Fibroblast of upper back skin (primary cell): Measurements from ENCODE around the gene DENND1B.
"Not testable (repeated sequence)": the region's sequence is repeated elsewhere in the genome, so short reads cannot be mapped to it uniquely, and the experiment has no call there.

ENCODE experiments used
- DNase-seq: peaks from one replicate; pipeline ENCODE4 v3.0.0-alpha.2; 2013

The DENND1B gene

DNA sequence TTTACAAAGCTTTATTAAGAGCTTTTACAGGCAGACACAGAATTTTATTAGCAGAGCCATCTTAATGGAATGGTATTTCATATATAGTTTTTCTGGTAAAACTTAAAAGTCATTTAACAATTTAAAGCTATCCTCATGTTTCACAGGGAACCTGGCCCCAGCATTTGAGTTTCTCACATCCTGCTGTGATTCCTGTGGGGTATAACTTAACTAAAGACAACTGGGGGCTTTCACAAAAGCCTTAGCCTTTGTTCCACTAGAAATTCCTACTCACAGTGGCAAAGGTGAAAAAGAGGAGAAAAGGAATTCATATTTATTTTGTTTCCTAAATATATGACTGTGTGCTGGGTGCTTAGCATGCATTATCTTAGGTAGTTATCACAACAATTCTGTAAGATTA, 233.9 kb downstream of the DENND1B start:
- no peak for DNase-seq

DNA sequence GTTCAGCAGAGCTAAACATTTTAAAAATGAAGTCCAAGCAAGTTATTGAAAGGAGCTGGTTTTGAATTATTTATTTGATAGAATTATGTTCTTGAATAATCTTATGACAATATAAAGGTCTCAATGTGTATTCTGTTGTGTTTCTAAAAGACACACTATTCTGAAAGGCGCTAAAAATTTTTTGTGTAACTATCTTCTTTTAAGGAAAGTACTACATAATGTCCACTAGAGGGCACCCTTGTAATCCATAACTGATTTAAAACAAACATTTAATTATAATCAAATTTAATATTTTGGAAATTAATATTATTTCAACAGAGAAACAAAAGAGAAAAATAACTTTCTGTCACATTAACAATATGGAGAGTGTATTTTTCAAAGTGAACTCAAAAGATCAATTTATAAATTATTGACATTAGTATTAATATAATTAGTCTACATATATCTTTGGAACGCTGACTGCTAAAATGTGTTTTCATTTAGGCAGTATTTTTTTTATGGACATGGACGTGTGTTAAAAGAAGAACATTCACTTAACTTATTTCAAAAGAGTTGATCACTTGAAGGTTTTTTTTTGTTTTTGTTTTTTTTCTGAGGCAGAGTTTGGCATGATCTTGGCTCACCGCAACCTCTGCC, 248.4 kb downstream of the DENND1B start:
- DNase-seq, result peak; percentile 17

DNA sequence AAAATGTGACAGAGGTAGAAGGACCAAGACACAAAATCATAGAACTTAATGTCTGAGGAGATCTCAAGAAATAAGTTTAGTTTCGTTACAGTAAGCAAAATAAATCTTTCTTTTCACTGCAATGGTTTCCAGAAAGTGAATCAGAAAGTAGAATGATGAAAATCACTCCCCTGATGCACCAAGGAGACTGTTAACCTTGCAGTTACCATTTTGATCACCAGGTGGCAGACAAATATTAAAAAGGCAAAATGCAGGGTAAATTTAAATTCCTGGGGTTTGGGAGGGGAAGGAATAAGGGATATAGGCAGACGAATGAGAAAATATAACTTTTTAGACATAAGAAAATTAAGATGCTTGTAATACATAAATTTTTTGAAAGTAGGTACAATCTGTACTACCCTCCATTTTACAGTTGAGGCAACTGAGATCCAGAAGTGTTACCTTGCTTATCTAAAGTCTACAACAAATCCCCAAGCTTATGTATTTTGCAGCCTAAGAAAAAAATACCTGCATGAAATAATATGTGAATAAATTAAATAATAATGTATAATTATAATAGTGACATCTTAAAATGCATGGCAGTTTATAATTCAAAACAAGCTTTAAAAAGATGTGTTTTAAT, 254.1 kb downstream of the DENND1B start:
- peak; percentile 62 for DNase-seq

DNA sequence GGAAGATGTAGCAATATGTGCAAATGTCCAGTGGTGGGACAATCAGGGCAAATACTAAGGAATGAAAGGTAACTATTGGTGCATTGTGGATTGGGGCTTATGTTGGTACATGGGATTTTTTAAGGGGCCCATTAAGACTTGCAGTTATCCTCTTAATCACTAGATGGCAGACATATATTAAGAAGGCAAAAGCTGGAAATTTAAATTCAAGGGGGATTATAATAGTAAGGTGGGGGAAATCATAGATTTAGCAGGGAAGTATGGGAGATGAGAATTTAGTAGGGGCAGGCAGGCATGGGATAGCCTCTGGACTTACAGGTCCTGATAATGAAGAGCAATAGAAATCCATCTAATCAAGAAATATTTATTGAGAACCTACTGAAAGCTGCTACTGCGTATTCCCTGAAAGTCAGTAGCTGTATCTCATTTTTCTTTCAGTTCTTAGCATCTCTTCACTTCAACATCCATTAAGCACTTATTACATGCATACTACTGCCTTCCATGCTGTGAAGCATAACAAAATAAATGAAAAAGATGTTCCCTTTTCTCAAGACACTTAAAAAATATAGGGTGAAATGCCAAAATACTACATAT, 255.4 kb downstream of the DENND1B start:
- peak; percentile 25 for DNase-seq

DNA sequence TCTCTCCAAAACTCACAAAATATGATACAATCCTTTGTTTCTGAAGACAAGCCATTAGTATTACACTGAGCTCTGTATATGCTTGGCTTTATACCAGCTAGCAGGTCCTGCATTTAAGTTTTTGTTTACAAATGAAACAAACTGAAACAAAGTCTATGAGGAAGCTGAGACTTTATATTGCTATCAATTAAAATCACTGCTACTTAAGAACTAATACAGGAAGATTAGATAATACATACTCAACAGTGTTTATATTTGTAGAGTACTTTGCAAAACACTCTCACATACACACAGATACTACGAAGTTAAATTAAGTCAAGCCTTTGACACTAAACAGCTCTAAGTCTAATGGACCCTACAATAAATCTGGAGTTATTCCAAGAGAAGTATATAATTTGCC, 259.9 kb downstream of the DENND1B start:
- no peak for DNase-seq

DNA sequence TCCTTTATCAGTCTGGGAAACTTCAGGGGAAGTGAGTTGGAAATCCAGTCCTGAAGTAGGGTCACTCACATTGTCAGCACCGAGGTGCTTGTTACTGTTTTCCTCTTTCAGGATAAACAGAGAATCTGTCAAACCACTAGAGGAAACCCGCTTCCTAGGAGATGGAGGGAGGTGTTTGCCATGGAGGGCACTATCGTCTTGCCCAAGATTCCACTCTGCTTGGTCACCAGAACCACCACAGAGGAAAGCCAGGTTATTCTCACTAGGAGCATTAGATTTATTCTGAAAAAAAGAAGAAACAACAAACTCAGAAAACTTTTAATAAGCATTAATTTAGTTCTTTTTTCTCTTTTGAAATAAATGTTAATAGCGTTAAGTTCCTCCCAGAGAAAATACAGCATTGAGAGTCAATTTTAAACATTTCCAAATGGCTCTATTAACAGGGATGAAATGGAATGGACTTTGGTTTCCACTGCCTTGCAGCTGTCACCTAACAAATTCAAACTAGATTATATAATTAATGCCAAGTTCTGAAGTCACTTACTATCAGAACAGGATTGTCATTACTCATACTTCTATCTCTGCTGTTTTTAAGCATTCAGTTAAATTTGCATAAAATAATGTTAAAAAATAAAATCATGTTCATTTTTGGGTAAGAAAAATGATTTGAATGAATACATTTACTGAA, 264.4 kb downstream of the DENND1B start:
- DNase-seq, result no peak

DNA sequence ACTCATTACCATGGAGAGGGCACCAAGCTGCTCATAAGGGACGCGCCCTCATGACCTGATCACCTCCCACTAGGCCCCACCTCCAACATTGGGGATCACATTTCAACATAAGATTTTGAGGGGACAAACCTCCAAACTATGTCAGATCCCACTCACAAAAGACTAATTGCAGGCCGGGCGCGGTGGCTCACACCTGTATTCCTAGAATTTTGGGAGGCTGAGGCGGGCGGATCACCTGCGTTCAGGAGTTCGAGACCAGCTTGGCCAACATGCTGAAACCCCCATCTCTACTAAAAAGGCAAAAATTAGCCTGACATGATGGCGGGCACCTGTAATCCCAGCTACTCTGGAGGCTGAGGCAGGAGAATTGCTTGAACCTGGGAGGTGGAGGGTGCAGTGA, 278.6 kb downstream of the DENND1B start:
- DNase-seq, result no peak

DNA sequence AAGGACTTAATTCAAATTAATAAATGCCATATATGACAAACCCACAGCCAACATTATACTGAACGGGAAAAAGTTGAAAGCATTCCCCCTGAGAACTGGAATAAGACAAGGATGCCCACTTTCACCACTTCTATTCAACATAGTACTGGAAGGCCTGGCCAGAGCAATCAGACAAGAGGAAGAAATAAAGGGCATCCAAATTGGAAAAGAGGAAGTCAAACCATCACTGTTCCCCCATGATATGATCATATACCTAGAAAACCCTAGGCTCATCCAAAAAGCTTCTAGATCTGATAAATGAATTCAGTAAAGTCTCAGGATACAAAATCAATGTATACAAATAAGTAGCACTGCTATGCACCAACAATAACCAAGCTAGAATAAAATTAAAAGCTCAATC, 283.8 kb downstream of the DENND1B start:
- not testable (repeated sequence) for DNase-seq

DNA sequence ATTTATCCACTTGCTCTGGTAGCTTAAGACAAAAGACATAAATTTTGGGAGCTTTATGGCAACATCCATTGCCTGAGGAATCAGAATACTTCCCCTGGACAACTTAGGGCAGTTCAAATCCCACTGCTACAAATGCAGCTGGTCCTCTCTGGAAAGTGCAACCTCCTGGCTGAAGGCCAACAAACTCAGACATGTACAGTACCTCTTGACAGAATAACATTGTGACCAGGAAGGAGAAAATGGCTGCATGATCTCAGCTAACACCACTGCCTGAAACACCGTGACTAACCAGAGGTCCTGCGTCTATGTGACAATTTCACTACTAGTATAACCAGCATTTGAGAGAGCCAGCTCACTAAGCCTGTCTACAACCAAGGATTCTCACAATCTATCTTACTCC, 288.3 kb downstream of the DENND1B start:
- DNase-seq, result peak; percentile 27

DNA sequence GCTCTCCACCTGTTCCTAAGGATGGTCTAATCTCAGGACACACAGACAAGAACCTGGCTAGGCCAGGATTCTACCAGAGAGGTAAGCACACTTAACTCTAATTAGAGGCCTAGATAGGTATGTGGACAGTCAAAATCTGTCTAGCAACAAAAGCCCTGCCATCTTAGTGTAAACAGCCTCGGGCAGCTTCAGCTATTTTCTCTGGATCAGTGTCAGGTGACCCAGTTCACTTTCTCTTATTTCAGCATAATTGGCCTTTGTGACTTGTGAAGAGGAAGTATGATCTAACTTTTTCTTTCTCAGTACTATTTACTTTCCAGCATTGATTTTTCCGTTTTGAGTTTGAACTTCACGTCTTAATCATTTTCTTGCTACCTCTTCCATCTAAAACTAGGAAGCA, 289.5 kb downstream of the DENND1B start:
- no peak for DNase-seq

DNA sequence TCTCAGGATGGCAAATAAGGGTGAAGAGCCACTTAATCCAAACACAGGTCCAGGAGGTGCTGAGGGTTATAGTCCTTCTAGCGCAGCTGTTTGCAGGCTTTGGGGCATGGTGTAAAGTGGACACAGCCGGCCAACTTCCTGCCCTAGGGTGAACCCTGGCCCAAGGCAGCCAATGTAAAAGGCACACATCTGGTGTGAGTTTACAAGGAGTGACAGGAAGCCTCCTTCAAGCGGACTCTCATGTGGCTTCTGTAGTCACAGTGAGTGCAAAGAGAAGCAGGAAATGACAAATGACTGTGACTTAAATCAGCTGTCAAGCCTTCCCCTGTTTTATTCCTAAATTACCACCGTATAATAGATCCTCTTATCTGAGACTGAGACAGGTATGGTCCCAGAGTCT, 294.2 kb downstream of the DENND1B start:
- no peak for DNase-seq

DNA sequence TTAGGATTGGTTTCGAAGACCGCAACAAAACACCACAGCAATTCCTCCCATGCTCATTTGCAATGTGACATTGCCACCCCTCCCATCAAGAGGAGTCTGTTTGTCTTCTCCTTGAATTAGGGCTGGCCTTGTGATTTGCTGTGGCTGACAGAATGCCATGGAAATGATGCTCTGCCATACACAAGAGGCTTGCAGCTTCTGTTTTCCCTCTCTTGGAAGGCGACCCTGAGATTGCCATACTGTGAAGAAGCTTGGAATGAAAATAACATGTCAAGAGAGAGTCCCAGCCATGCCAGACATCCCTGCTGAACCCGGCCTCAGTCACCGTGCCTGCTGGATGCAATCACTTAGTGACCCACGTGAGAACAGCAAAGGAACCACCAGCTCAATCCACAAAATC, 294.8 kb downstream of the DENND1B start:
- no peak for DNase-seq

DNA sequence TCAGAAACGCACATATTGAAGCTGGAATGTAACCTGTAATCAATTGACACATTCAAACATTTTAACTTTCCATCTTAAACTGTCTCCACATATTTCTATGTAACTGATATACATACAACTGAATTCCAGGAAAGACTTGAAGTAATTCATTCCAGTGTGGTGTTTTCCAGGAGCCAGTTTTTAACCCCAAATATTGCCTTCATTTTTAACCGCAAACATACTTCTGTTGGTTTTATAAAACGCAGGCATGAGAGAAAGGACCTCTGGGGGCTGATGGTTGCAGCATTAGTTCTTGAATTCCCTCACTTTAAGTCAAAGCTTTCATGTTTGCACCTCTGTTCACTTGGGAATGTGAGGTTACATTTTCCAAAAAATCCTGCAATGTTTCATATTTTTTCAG, 303.1 kb downstream of the DENND1B start:
- DNase-seq, result peak; percentile 80

DNA sequence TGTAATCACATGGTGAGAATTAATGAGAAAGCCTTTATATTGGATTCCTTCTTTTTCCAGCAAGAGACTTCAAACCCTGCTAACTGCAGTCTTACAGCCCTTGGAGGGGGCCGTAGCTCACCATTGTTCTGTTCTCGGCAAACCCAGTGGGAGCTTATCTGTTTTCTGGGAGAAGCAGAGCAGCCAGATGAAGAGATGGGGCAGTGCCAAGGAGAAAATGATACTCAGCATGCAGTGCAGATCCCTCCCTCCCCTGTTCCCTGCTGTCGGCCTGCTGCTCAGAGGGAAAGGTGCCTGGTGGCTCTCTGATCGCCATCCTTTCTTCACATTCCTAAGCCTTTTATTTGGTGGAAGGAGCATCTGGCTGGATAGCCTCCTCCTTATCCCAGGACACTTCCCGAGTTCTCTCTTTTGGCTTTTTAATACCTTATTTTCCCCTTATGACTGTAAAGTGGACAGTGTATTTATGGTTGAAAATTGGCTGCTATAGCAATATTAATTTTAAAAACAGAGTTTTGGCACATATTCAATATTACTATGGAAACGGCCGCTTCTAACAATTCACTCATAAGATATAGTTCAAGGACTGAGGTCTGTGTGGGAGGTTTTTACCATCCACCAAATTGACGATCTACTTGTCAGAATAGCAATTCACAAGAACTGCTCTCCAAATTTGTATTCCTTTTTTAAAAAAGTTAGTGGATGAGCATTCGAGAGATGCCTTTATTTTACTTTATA, 303.9 kb downstream of the DENND1B start:
- DNase-seq, result peak; percentile 25

DNA sequence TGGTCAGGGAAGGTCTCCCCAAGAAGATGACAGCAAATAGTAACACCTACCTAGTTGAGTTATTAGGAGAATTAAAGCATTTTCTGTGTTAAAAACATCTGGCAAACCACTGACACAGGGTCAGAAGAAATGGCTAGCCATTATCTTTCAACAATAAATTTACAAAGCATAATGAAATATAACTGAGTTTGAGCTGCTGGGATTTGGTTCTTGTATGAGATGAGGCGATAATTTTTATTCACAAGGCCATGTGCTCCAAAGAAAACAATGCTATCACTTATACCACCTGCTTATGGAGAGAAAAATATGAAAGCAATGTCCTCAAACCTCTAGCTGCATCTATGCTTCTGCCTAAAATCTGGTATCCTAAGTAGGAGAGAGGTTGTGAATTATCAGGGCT, 304.9 kb downstream of the DENND1B start:
- DNase-seq, result no peak

DNA sequence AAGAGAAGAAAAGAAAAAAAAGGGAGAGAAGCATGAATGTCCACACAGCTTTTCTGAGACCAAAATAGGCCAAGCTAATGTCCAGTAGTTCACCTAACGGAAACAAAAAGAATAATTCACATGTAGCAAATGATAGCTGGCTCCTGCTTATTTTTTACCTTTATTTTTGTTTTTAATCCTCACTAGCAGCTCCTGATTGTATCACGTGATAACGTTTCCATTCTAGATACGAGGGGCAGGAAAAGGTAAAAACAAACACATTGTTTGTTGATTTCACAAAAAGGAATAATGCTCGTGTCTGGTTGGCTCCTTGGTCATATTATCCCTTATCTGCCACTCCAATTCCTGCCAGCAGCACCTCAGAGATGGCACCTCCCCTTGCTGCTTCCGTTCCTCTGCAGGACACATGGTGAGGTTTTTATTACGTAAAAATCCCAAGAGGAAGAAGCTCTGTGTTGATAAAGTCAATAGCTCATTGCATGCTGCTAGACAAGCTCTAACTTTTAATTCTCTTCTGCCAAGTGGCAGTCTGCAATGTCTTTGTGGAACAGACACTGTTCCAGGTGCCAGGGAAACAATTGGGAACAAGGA, 305.6 kb downstream of the DENND1B start:
- DNase-seq, result no peak

DNA sequence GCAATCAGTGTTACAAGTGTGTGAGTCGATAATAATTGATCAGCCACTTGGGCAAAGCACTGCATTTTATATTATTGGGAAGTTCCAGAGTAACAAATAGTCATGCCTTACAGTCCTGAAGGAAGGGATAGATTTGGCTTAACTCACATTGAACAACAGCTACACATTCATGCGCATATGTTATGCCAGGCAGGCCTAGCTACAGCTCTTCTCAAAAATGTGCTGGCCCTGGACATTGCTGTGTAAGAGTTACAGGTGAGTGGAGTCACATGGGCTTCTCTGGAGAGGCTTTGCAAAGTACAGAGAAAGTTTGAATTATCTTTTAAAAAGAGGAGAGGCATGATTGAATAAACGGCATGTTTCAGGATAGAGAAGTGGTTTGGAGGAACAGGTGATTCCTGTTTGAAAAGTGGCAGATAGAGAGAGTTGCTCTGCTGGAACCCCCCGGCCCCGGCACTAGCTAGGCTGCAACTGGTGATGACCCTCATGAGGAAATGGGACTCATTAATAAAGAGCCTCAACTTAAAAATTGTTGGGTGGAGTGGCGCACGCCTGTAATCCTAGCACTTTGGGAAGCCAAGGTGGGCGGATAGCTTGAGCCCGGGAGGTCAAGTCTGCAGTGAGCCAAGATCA, 306.6 kb downstream of the DENND1B start:
- no peak for DNase-seq

DNA sequence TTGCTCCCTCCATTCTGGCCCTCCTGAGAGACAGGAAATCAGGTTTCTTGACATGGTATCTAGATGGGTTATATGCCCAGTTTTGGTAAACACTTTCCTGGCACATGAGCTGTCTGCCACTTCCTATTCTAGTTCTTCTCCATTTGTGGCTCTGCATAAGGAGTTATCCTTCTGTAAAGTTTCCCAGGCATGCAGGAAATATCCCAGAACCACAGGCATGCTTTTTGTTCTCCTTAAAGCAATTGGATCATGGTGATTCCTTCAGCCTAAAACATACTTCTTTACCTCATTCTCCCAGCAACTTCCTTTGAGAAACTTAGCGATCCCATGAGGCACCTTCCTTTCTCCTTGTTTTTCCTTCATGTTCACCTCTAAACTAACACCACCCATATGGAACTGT, 307.4 kb downstream of the DENND1B start:
- DNase-seq, result peak; percentile 80

DNA sequence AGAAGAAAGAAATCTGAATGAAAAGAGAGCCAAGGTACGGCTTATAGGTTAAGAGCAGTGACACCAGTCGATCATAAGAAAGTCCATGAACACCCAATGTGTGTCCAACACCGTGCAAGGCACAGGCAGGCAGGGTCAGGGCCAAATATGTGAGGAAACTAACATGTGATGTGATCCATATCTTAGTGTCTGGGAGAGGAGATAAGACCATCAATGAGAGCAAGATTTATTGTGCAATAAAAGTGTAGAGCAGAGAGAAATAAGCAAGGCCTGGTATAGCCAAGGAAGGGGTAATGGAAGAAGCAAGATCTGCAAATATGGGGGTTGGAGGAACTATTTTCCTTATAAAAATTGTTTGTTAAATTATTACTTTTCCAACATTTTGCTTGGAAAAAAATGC, 308.5 kb downstream of the DENND1B start:
- no peak for DNase-seq

DNA sequence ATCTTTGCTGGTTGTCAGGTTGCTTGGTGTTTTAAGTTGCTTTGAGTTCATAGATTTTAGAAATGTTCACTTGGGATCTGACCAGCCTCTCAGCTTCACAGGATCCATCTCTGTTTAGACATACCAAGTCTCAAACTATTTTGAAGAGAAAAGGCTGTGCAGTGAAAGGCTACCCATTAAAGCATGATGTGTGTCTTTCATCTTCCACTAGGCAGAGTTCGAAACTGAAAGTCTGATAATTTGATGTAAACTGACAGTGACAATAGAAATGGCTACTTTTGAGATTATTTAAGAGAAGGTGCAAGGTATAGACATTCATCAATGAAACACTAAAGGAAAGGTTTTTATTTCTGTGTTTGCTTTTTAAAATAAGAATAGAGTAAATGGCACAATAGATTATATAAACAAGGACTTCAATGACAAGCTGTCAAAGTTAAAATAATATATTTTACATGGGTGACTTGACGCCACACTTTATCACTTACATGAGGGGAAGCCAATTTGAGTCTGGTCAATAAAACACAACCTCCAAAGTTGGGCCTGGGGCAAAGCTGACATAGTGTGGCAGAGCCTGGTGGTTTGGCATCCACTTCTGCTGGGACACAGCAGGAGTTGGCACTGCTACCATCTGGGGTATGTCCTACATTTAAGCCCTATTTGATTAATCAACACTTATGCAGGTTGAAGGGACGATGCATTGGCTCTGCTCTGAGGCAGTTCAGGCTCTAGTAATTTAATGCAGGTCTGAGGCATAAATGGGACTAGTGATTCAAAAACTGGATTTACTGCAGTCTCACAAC, 309.6 kb downstream of the DENND1B start:
- DNase-seq, result no peak

DNA sequence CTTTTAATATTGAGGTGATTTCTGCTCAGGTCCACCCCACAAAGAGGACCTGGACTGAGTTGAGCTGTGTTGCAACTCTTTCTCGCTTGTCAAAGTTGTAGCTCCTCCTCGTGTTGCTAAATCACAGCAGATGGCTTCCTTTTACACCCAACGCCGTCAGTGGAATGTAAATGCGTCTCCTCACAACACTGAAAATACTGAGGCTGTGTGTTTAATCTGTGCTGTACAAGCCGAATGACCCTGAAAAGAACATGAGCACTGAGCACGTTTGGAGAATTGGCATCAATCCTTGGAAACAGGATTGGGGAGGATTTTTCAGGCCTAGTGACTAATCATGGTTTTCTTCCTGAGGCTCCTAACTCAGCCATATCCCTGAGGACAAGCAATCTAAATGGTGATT, 311.2 kb downstream of the DENND1B start:
- DNase-seq, result peak; percentile 93

DNA sequence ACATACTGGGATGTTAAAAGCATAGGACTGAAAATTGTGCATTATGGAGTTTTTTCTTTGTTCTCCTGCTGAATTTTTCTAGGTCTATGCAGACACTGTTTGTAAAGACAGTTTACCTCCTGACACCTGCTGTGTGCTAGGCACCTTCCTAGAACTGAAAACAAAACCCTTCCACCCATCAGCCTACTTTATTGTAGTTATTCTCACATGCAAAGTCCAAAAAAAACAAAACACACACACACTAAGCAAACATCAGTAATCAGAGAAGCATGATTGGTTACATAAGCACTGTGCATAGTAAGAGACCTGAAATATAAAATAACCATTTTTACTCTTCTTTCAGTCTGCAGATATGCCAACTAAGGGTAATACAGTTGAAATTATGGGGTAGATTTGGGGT, 312.1 kb downstream of the DENND1B start:
- DNase-seq, result no peak
